ENCODE data around the gene SYT10.

DNA sequence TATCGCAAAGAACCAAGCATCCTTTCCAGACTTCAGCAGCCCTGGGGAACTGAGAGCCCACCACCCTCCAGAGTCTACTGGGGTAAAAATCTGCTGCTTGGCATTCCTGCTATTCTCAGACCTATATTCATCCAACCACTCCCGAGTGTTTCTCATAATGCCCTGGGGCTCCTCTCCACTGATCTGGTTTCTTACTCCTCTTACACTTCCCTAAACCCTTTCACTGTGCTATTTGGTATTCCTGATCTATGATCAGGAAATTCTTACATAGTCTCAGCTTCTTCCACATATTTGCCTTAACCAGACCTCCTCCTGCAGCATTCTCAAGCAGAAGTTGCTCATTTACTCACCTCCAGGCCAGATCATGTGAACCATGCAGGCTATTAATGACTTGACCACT, 82.4 kb downstream of the SYT10 start:
- TF ChIP-seq EP300 (IDR thresholded peaks at IDR 0.05): no peak
- TF ChIP-seq, protein P1, sequence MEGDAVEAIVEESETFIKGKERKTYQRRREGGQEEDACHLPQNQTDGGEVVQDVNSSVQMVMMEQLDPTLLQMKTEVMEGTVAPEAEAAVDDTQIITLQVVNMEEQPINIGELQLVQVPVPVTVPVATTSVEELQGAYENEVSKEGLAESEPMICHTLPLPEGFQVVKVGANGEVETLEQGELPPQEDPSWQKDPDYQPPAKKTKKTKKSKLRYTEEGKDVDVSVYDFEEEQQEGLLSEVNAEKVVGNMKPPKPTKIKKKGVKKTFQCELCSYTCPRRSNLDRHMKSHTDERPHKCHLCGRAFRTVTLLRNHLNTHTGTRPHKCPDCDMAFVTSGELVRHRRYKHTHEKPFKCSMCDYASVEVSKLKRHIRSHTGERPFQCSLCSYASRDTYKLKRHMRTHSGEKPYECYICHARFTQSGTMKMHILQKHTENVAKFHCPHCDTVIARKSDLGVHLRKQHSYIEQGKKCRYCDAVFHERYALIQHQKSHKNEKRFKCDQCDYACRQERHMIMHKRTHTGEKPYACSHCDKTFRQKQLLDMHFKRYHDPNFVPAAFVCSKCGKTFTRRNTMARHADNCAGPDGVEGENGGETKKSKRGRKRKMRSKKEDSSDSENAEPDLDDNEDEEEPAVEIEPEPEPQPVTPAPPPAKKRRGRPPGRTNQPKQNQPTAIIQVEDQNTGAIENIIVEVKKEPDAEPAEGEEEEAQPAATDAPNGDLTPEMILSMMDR (IDR thresholded peaks at IDR 0.05): no peak

Measured in upper lobe of left lung (tissue), 4 donors.